ENCODE measurements around the gene CUBN.

The CUBN gene

GRCh38 chr10:17076626-17077345 is 52.8 kb downstream of the CUBN start:
- DNase-seq (ENCODE audit: low read depth): no peak
- TF ChIP-seq, protein P1, sequence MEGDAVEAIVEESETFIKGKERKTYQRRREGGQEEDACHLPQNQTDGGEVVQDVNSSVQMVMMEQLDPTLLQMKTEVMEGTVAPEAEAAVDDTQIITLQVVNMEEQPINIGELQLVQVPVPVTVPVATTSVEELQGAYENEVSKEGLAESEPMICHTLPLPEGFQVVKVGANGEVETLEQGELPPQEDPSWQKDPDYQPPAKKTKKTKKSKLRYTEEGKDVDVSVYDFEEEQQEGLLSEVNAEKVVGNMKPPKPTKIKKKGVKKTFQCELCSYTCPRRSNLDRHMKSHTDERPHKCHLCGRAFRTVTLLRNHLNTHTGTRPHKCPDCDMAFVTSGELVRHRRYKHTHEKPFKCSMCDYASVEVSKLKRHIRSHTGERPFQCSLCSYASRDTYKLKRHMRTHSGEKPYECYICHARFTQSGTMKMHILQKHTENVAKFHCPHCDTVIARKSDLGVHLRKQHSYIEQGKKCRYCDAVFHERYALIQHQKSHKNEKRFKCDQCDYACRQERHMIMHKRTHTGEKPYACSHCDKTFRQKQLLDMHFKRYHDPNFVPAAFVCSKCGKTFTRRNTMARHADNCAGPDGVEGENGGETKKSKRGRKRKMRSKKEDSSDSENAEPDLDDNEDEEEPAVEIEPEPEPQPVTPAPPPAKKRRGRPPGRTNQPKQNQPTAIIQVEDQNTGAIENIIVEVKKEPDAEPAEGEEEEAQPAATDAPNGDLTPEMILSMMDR (conservative IDR thresholded peaks at IDR 0.05; ENCODE audit: low read depth, low read length): no peak
- no peak overlapping the region for H3K4me3 ChIP-seq (ENCODE audit: low read depth, low read length)

DNA sequence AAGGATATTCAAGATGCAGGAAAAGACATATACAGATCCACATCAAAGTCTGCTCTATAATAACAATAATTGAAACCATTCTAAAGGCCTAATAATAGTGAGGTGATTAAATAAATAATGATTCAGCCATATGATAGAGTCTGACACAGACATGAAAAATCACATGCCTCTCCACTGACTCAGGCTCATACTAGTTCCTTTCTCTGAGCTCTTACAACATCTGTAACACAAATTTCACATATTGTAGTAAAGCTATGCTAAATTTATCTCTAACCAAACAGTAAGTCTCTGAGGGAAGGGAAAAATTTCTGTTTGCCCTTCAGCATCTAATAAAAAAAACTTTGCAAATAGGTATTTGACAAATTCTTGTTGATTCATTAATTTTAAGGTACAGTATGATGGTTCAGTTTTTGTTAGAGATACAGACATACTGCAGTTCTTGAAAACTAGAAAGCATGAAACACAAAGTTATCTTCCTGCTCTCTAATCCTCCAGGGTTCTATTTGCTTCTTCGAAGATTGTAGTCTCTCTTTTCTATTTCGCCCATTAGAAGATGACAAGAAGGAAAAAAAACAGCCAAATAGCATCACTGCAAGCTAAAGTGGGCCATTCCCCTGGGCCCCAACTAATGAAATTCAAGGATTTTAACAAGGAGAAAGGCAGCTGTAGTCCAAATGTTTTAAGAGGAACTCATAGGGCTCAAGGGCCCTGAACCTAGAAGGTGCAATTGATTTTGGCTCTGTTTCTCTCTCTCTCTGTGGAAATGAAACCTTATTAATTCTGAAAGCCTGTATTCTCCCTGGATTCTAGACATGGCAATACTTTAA is 53.9 kb downstream of the CUBN start:
- peak; percentile 97 for DNase-seq (ENCODE audit: low read depth)
- H3K4me3 ChIP-seq (ENCODE audit: low read depth, low read length): no peak overlapping the region
- TF ChIP-seq, protein P1 (conservative IDR thresholded peaks at IDR 0.05; ENCODE audit: low read depth, low read length): no peak

DNA sequence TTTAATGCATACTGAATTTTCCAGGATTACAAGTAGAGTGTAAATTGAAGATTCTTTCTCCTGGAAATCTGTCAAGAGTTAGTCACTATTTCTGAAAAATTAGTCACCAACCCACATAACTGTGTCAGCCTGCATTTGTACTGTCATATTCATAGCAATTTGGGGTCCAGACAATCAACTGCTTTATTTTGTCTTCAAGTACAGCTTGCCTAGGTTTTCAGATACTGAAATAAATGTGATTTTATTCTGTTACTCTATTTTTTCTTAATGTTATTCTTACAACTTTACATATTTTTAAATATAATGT is 55.1 kb downstream of the CUBN start:
- peak; percentile 32 for DNase-seq (ENCODE audit: low read depth)
- TF ChIP-seq, protein P1 (conservative IDR thresholded peaks at IDR 0.05; ENCODE audit: low read depth, low read length): no peak
- H3K4me3 ChIP-seq (ENCODE audit: low read depth, low read length): no peak overlapping the region

DNA sequence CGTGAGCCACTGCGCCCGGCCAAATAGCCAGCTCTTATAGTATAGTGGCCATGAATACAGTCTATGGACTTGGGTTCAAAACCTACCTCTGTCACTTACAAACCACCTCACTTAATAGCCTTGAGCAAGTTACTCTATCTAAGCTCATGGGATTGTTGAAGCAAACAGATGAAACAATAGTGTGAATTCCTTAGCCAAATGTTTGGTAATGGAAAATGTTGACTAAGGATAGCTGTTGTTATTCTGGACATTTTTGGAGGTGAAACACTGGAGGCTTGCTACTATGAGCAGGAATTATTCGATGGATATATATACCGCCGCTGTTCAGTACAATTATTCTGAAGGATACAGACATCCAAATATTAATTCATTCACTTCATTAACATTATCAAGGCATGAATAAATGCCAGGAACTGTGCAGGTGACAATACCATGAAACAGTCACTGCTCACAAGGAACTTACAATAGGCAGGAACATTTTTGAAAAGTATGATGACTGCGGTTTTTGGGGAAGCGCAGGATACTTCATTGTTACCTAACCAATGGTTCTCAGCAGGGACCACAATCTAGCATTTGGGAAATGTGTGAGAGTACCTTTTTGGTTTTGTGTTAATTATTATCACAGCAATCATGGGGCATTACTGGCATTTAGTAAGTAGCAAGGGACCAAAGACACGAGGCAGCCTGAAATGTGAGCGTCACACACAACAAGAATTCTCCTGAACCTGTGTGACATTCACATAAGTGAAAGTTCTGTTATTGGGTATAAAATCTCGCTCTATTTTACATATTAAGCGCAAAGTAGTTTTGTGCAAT is 55.7 kb downstream of the CUBN start:
- DNase-seq (ENCODE audit: low read depth): no peak
- TF ChIP-seq, protein P1 (conservative IDR thresholded peaks at IDR 0.05; ENCODE audit: low read depth, low read length): no peak
- H3K4me3 ChIP-seq (ENCODE audit: low read depth, low read length): no peak overlapping the region

DNA sequence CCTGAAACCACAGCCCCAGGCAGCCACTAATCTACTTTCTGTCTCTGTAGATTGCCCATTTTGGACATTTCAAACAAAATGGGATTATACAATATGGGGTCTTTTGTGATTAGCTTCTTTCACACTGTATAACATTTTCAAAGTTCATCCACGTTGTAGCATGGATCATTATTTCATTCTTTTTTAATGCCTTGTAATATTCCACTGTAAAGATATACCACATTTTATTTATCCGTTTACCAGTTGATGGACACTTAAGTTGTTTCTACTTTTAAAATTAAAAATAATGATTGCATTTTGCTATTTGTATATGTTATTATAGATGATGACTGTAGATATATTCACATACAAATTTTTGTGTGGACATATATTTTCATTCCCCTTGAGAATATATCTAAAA is 60.7 kb downstream of the CUBN start:
- H3K4me3 ChIP-seq (ENCODE audit: low read depth, low read length): no peak overlapping the region
- TF ChIP-seq, protein P1 (conservative IDR thresholded peaks at IDR 0.05; ENCODE audit: low read depth, low read length): no peak
- no peak for DNase-seq (ENCODE audit: low read depth)

DNA sequence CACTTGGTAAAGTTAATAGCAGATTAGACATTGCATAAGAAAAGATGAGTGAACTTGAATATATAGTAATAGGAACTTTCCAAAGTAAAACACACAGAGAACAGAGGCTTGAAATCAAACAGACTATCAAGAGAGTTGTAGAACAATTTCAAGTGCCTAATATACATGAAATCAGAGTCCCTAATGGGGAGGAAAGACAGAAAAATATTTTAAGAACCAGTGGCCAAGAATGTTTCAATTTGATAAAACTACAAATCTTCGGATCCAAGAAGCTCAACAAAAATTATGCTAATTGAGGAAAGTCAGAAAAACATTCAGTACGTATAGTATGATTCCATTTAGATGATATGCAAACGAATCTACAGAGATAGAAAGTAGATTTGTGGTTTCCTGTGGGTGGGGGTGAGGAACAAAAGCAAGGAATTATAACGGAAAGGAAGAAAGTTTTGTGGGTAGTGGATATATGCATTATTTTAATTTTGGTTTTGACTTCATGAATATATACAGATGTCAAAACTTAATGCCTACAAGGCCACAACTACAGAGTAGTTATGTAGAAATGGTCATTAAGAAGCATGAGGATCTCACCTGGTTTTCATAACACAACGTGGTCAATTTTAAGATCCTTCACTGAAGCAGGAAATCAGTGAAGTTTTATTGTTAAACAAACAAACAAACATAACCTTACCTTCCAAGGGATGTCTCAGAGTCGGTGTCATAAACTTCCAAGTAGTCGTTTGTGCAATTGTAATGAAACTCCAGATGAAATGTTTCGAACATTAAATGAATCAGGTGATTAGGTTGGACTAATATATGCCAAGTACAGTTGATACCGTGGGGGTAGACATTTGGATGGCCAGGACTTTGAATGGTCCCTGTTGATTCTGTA is 62.0 kb downstream of the CUBN start:
- no peak overlapping the region for H3K4me3 ChIP-seq (ENCODE audit: low read depth, low read length)
- TF ChIP-seq, protein P1 (conservative IDR thresholded peaks at IDR 0.05; ENCODE audit: low read depth, low read length): no peak
- DNase-seq (ENCODE audit: low read depth): peak; percentile 34

All from choroid plexus epithelial cell (primary cell).